Sigmoid colon (tissue), 7 donors: ENCODE results near the gene PNRC1. TPM values are rescaled to one million over a fixed set of nuclear protein-coding genes. Genes with fewer than 3 reads are reported as not detected.
"Not testable (repeated sequence)": the region's sequence is repeated elsewhere in the genome, so short reads cannot be mapped to it uniquely, and the experiment has no call there.

ENCODE experiments used
- DNase-seq: peaks from one replicate; pipeline ENCODE4 v3.0.0-alpha.2; 2019
- H3K27ac ChIP-seq, 4 donors: fragments of 200-600 bp; sonication (generic); one replicate each; pipeline ENCODE4 v1.5.1; 2016 to 2019; ENCODE audit warnings: mild to moderate bottlenecking in 1 of 4
- H3K27me3 ChIP-seq, 3 donors: fragments of 200-600 bp; sonication (generic); one replicate each; pipeline ENCODE4 v1.5.1; 2019; ENCODE audit warnings: mild to moderate bottlenecking in 1 of 3
- H3K36me3 ChIP-seq, 4 donors: fragments of 200-600 bp; sonication (generic); one replicate each; pipeline ENCODE4 v1.5.1; 2016 to 2019
- H3K4me1 ChIP-seq, 4 donors: fragments of 200-600 bp; sonication (generic); one replicate each; pipeline ENCODE4 v1.5.1; 2017 to 2019
- H3K4me3 ChIP-seq, 4 donors: fragments of 200-600 bp; sonication (generic); one replicate each; pipeline ENCODE4 v1.5.1; 2017 to 2019; ENCODE audit warnings: mild to moderate bottlenecking in 2 of 4, moderate library complexity in 1 of 4
- H3K9me3 ChIP-seq, 4 donors: fragments of 200-600 bp in 3 of 4; sonication (generic) in 3 of 4; one replicate each; pipeline versions ENCODE4 v1.5.1 to v1.6.1; 2013 to 2019
- CTCF ChIP-seq, 4 experiments: fragments of 450-650 bp in 3 of 4; fragments of 200-600 bp in 1 of 4; IDR thresholded peaks; one replicate each; pipeline ENCODE4 v1.5.1; 2016 to 2019; ENCODE audit warnings: antibody characterized with exemption in 4 of 4, mild to moderate bottlenecking in 3 of 4, moderate library complexity in 2 of 4
- EP300 ChIP-seq, 4 donors: sonication (generic); formaldehyde crosslinking; IDR thresholded peaks; one replicate each; pipeline ENCODE4 v1.6.1; 2017; ENCODE audit warnings: antibody characterized with exemption in 4 of 4
- POLR2A ChIP-seq, 2 donors: fragments of 450-650 bp; IDR thresholded peaks; one replicate each; pipeline ENCODE4 v1.6.1; 2016; ENCODE audit warnings: antibody characterized with exemption in 2 of 2, mild to moderate bottlenecking in 2 of 2, moderate library complexity in 2 of 2
- POLR2AphosphoS5 ChIP-seq, 4 donors: sonication (generic); formaldehyde crosslinking; IDR thresholded peaks; one replicate each; pipeline ENCODE4 v1.6.1; 2017; ENCODE audit warnings: antibody characterized with exemption in 4 of 4
- WGBS, 2 donors: extraction: QIAGEN DNeasy Blood & Tissue Kit; methylation state at CpG; one replicate each; pipeline ENCODE4 v1.1.7; 2013; 5-methylcytosine and 5-hydroxymethylcytosine counted together
- intact Hi-C: fragments of 100-400 bp; cut with DNase I; formaldehyde crosslinking; loops from one replicate; pipeline ENCODE4 v1.15.1; 2023
- polyA plus RNA-seq, 3 donors: library from polyadenylated mRNA; stranded (reverse); fragments of 200-250 nt; gene quantifications; one replicate each; pipeline ENCODE4 v1.2.3, GENCODE V29; 2013
- total RNA-seq, 4 donors: library from RNA; depleted of rRNA; stranded (reverse); fragments of >200 nt; gene quantifications; one replicate each; pipeline ENCODE4 v1.1.0, GENCODE V29; 2016
- donor health status: healthy with polysubstance abuse.
- donor health status: Bipolar disorder and iron deficiency.
- donor health status: healthy.

Gene PNRC1
- total and polyA plus RNA-seq, 7 donors, result 44.2 to 349 (median 211) TPM

GRCh38 chr6:89122625-89123024, 42.1 kb downstream of the PNRC1 start:
- Histone ChIP-seq H3K27ac (peak overlapping the region in 1 of 4 donors; percentile 28), H3K9me3 (no peaks in the 10 kb centered on the region), H3K4me3 (no peak overlapping the region), H3K36me3 (no peaks in the 10 kb centered on the region), H3K27me3 (no peaks in the 10 kb centered on the region), H3K4me1 (peaks cover 0 to 8% (median 3%) of the 10 kb centered on the region in 4 donors)
- TF ChIP-seq CTCF (IDR thresholded peaks at IDR 0.05), result peak in 3 of 4 experiments; percentile 20 to 56 (median 34)
- TF ChIP-seq POLR2AphosphoS5 (IDR thresholded peaks at IDR 0.05), result no peak
- no peak for DNase-seq
- intact Hi-C loops, result loop anchor here (2.0 to 5.0 kb wide), 3 partner anchors 120 to 250 kb away; partner anchors contain the start of gene UBE2J1

GRCh38 chr6:89128256-89128671, 47.7 kb downstream of the PNRC1 start:
- H3K9me3 ChIP-seq, DNase-seq, H3K4me3 ChIP-seq, H3K27ac ChIP-seq, intact Hi-C loops, H3K4me1 ChIP-seq, H3K36me3 ChIP-seq, H3K27me3 ChIP-seq: not testable (repeated sequence)
- 77 to 78% methylated on average over 2 of the region's 2 CpGs for WGBS, 2 donors

- no peaks in the 10 kb centered on the region for H3K4me1 ChIP-seq
- no peak overlapping the region for H3K4me3 ChIP-seq
- 90 to 95% methylated on average over 3 of the region's 3 CpGs for WGBS, 2 donors
- TF ChIP-seq POLR2A (IDR thresholded peaks at IDR 0.05) (no peak), CTCF (IDR thresholded peaks at IDR 0.05) (no peak), EP300 (IDR thresholded peaks at IDR 0.05) (no peak), POLR2AphosphoS5 (IDR thresholded peaks at IDR 0.05) (no peak)
- intact Hi-C loops, result no loop called here
- no peaks in the 10 kb centered on the region for H3K9me3 ChIP-seq
- no peak for DNase-seq
- no peaks in the 10 kb centered on the region for H3K27me3 ChIP-seq
- H3K27ac ChIP-seq, result no peak overlapping the region
- H3K36me3 ChIP-seq, result no peaks in the 10 kb centered on the region
Measured at GRCh38 chr6:89131599-89131998, 51.0 kb downstream of the PNRC1 start.

GRCh38 chr6:89132057-89132456, 51.5 kb downstream of the PNRC1 start:
- 68 to 87% methylated on average over 2 of the region's 2 CpGs for WGBS, 2 donors
- no peaks in the 10 kb centered on the region for H3K36me3 ChIP-seq
- H3K4me1 ChIP-seq, result no peaks in the 10 kb centered on the region
- no peak overlapping the region for H3K27ac ChIP-seq
- no peaks in the 10 kb centered on the region for H3K27me3 ChIP-seq
- H3K9me3 ChIP-seq, result no peaks in the 10 kb centered on the region
- TF ChIP-seq CTCF (IDR thresholded peaks at IDR 0.05) (no peak), POLR2AphosphoS5 (IDR thresholded peaks at IDR 0.05) (no peak), EP300 (IDR thresholded peaks at IDR 0.05) (no peak), POLR2A (IDR thresholded peaks at IDR 0.05) (no peak)
- H3K4me3 ChIP-seq, result no peak overlapping the region
- intact Hi-C loops, result no loop called here
- no peak for DNase-seq

- no peak overlapping the region for H3K27ac ChIP-seq
- intact Hi-C loops, result no loop called here
- no peak overlapping the region for H3K4me3 ChIP-seq
- DNase-seq, result no peak
- 91% methylated on average over 9 of the region's 9 CpGs for WGBS, 2 donors
- no peaks in the 10 kb centered on the region for H3K36me3 ChIP-seq
- no peaks in the 10 kb centered on the region for H3K4me1 ChIP-seq
- TF ChIP-seq POLR2AphosphoS5 (IDR thresholded peaks at IDR 0.05) (no peak), CTCF (IDR thresholded peaks at IDR 0.05) (no peak), EP300 (IDR thresholded peaks at IDR 0.05) (no peak), POLR2A (IDR thresholded peaks at IDR 0.05) (no peak)
- no peaks in the 10 kb centered on the region for H3K27me3 ChIP-seq
- H3K9me3 ChIP-seq, result no peaks in the 10 kb centered on the region
Measured at GRCh38 chr6:89133981-89134380, 53.4 kb downstream of the PNRC1 start.
